Lower lobe of right lung (tissue), 1 donor: ENCODE results near the gene STAM2. TPM values are rescaled to one million over a fixed set of nuclear protein-coding genes. Genes with fewer than 3 reads are reported as not detected.

Source experiments
- total RNA-seq: library from RNA; stranded (reverse); fragmentation: NEBNext Ultra II Directional; extraction: Animal tissue kit (Norgen Biotek cat#: 25700); gene quantifications from one replicate; pipeline ENCODE4 v1.2.1, GENCODE V29; 2021
- donor health status: DM: no; HTN: yes; CAD: no; lungs with severe emphysema.

Gene STAM2
- total RNA-seq, 1 donor from 2014 or later: 39.8 TPM

Other genes starting within 250 kb of the STAM2 start
- gene CACNB4, start 76.7 kb downstream of the STAM2 start, total RNA-seq: 17.3 TPM
- gene FMNL2, start 159.4 kb upstream of the STAM2 start, total RNA-seq: 77.9 TPM